ENCODE data around the gene DHX35. TPM values are rescaled to one million over a fixed set of nuclear protein-coding genes. Genes with fewer than 3 reads are reported as not detected.

Gene DHX35, protein sequence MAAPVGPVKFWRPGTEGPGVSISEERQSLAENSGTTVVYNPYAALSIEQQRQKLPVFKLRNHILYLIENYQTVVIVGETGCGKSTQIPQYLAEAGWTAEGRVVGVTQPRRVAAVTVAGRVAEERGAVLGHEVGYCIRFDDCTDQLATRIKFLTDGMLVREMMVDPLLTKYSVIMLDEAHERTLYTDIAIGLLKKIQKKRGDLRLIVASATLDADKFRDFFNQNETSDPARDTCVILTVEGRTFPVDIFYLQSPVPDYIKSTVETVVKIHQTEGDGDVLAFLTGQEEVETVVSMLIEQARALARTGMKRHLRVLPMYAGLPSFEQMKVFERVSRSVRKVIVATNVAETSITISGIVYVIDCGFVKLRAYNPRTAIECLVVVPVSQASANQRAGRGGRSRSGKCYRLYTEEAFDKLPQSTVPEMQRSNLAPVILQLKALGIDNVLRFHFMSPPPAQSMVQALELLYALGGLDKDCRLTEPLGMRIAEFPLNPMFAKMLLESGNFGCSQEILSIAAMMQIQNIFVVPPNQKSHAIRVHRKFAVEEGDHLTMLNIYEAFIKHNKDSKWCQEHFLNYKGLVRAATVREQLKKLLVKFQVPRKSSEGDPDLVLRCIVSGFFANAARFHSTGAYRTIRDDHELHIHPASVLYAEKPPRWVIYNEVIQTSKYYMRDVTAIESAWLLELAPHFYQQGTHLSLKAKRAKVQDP
- 10 to 100 TPM; 10.3 to 12.0 TPM for total RNA-seq

GRCh38 chr20:38962044-38962927 lies at the start of gene DHX35:
Gene DHX35, plus strand, starts transcription at chr20:38962344. Its CDS starts 24 bp downstream, at chr20:38962368.

DNA sequence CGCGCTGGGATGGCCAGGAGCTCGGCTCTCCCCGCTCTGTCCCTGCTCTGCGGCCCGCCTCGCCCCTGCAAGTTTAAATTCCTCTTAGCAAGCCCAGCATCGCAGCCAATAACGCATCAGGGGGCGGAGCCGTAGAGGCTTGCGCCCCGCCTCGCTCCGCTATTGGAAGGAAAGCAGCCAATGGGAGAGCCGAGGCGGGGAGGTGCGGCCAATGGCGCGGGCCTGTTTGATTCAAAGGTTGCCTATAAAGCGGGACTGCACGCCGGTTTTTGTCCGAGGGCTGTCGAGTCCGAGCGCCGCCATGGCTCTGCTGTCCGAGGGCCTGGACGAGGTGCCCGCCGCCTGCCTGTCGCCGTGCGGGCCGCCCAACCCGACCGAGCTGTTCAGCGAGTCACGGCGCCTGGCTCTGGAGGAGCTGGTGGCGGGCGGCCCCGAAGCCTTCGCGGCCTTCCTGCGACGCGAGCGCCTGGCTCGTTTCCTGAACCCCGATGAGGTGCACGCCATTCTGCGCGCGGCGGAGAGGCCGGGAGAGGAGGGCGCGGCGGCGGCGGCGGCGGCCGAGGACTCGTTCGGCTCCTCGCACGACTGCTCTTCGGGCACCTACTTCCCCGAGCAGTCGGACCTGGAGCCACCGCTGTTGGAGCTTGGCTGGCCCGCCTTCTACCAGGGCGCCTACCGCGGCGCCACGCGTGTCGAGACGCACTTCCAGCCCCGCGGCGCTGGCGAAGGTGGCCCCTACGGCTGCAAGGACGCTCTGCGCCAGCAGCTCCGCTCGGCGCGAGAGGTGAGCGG lies 35.8 kb upstream of the DHX35 start, which contains the start of gene FAM83D:
Gene FAM83D, plus strand, starts transcription at position 276 of the 792 bp plus-strand sequence. Its CDS starts 26 bp downstream, at position 302.

Small RNA genes lying within 50 kb of the gene (small RNA-seq; reads per million reads assigned to genes)
- gene AL023803.1: 0 reads per million in 2 donors

Other genes with a start within 250 kb of the DHX35 start
- gene SLC32A1, start 237.9 kb upstream of the DHX35 start, total RNA-seq: not detected
- gene ACTR5, start 213.9 kb upstream of the DHX35 start, total RNA-seq: 1 to 10 TPM; 5.5 to 9.0 TPM
- 1 to 10 TPM; 2.1 to 6.3 TPM for gene PPP1R16B, start 156.6 kb upstream of the DHX35 start, total RNA-seq
- 10 to 100 TPM; 13.8 to 42.3 TPM for gene FAM83D, start 35.9 kb upstream of the DHX35 start, total RNA-seq

Data from melanocyte of skin (primary cell).